ENCODE results near the gene PHAF1.

DNA sequence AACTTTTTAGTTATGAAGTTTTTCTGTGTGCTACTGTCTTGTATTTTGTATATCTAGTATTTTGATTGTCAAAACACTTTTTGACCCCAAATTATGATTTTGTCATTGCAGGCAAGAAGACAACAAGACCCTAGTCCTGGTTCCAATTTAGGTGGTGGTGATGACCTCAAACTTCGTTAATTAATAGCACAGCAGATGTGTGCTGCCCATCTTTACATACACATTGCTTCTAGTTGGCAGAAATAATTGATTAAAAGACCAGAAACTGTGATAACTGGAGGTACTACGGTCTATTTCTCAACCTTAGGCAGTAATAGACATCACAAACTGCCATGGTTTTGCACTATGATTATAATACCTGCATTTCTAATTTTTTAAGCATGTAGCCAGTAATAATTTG is 11.1 kb upstream of the PHAF1 start:
- TF ChIP-seq, protein P1, sequence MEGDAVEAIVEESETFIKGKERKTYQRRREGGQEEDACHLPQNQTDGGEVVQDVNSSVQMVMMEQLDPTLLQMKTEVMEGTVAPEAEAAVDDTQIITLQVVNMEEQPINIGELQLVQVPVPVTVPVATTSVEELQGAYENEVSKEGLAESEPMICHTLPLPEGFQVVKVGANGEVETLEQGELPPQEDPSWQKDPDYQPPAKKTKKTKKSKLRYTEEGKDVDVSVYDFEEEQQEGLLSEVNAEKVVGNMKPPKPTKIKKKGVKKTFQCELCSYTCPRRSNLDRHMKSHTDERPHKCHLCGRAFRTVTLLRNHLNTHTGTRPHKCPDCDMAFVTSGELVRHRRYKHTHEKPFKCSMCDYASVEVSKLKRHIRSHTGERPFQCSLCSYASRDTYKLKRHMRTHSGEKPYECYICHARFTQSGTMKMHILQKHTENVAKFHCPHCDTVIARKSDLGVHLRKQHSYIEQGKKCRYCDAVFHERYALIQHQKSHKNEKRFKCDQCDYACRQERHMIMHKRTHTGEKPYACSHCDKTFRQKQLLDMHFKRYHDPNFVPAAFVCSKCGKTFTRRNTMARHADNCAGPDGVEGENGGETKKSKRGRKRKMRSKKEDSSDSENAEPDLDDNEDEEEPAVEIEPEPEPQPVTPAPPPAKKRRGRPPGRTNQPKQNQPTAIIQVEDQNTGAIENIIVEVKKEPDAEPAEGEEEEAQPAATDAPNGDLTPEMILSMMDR (IDR thresholded peaks at IDR 0.05) = no peak
- no peak for TF ChIP-seq ZFX (IDR thresholded peaks at IDR 0.05; ENCODE audit: borderline replicate concordance)
